Thymus (tissue), 11 donors: Measurements from ENCODE around the gene ENTHD1. TPM values are rescaled to one million over a fixed set of nuclear protein-coding genes. Genes with fewer than 3 reads are reported as not detected.

ENCODE experiments used
- DNase-seq, 9 donors: peaks; one replicate each; pipeline ENCODE4 v3.0.0-alpha.2; 2013; ENCODE audit warnings: low spot score in 9 of 9, low read depth in 6 of 9, missing footprints in 1 of 9
- H3K27ac ChIP-seq, 2 donors: one replicate each; pipeline ENCODE4 v1.5.1; 2013; ENCODE audit warnings: control low read depth in 1 of 2, low read depth in 1 of 2, low read length in 1 of 2, mild to moderate bottlenecking in 1 of 2, moderate library complexity in 1 of 2
- H3K27me3 ChIP-seq, 2 donors: one replicate each; pipeline ENCODE4 v1.5.1; 2013; ENCODE audit warnings: low read length in 1 of 2; ENCODE audit not compliant: control insufficient read depth in 2 of 2, insufficient read depth in 1 of 2
- H3K36me3 ChIP-seq, 2 donors: one replicate each; pipeline ENCODE4 v1.5.1; 2013; ENCODE audit warnings: low read length in 1 of 2, mild to moderate bottlenecking in 1 of 2, moderate library complexity in 1 of 2; ENCODE audit not compliant: control insufficient read depth in 2 of 2, insufficient read depth in 2 of 2
- H3K4me1 ChIP-seq, 2 donors: one replicate each; pipeline ENCODE4 v1.5.1; 2013; ENCODE audit warnings: low read length in 2 of 2; ENCODE audit not compliant: control insufficient read depth in 2 of 2, insufficient read depth in 2 of 2
- H3K4me3 ChIP-seq, 2 donors: one replicate each; pipeline ENCODE4 v1.5.1; 2013; ENCODE audit warnings: low read length in 2 of 2, control low read depth in 1 of 2, mild to moderate bottlenecking in 1 of 2
- H3K9me3 ChIP-seq, 2 donors: one replicate each; pipeline ENCODE4 v1.5.1; 2013; ENCODE audit warnings: low read length in 1 of 2, mild to moderate bottlenecking in 1 of 2; ENCODE audit not compliant: control insufficient read depth in 2 of 2, insufficient read depth in 1 of 2
- WGBS: extraction: QIAGEN DNeasy Blood & Tissue Kit; methylation state at CpG from one replicate; pipeline ENCODE4 v1.1.7; 2013; 5-methylcytosine and 5-hydroxymethylcytosine counted together
- polyA plus RNA-seq: library from polyadenylated mRNA; stranded (reverse); fragments of 200-250 nt; gene quantifications from one replicate; pipeline ENCODE4 v1.2.3, GENCODE V29; 2013
- total RNA-seq: library from RNA; stranded (reverse); fragments of 120-200 nt; gene quantifications from one replicate; pipeline ENCODE4 v1.2.4, GENCODE V29; 2013
- donor health status: healthy.

The ENTHD1 gene
- total and polyA plus RNA-seq, 2 donors = 0.85 to 1.2 TPM

DNA sequence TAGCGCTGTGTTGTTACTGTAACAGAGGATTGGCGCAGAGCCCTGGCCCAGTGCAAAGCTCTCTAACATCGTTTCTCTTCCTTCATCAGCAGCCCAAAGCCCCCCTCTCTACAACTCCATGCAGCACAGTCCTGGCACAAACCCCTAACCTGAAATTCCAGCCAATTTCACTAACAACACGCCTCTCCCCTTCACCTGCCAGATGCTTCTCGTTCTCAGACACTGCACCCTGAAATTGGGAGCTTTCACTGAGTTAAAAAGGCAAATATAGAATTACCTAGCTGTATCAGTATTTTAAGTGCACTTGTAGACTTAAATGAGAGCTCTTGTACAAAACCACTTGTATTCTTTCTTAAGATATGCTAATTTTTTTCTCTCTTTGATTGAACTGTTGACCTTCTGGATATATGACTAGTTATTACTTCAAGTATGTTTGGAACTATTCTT is 23.7 kb upstream of the ENTHD1 start:
- H3K4me3 ChIP-seq = no peak overlapping the region
- peaks cover 22 to 67% of the 10 kb centered on the region in 2 donors for H3K36me3 ChIP-seq
- peak overlapping the region in 1 of 2 donors; percentile 7 for H3K27ac ChIP-seq
- H3K27me3 ChIP-seq = no peaks in the 10 kb centered on the region
- peaks cover 45 to 67% of the 10 kb centered on the region in 2 donors for H3K4me1 ChIP-seq
- DNase-seq = no peak
- H3K9me3 ChIP-seq = no peaks in the 10 kb centered on the region
- WGBS = 82% methylated on average over 5 of the region's 5 CpGs

DNA sequence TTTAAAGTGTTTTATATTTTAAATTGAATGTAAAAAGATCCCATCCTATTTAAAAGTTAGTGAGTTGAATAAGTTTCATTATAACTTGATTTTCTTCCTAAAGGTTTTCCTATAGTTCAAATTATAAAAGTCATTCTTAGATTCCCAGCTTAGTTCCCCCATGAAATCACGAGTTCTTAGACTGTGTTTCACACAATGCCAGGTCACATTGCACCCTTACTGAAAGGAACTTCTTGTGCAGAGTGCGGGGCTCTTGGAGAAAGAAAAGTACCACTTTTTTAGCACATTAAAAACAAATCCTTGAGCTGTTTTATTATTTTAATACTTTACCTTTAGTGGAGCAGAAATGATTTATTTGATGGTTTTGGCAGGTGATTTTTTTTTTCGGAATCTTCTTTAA is 22.9 kb upstream of the ENTHD1 start:
- Histone ChIP-seq H3K9me3 (no peaks in the 10 kb centered on the region), H3K27me3 (no peaks in the 10 kb centered on the region), H3K4me3 (no peak overlapping the region), H3K27ac (no peak overlapping the region), H3K36me3 (peaks cover 22 to 65% of the 10 kb centered on the region in 2 donors), H3K4me1 (peaks cover 44 to 68% of the 10 kb centered on the region in 2 donors)
- DNase-seq = no peak
- 92% methylated on average over 3 of the region's 3 CpGs for WGBS

DNA sequence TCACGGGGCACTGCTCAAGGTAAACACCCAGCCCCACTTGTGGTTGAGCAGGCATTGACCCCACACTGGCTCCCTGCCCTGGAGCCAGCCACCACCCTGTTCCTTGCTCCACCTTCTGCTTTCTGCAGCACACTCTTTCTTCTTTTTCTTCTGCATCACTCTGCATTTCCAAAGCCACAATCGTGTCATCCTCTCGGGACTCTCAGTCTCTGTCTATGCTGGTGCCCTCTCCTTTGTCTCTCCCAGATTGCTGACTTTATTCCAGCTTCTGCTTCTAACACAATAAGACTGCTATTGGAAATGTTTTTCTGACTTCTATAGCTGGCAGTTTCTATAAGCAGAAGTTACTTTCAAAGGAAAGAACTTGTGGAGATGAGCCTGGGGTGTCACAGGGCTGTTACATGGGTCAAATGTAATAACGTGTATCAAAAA is 21.8 kb upstream of the ENTHD1 start:
- peaks cover 20 to 60% of the 10 kb centered on the region in 2 donors for H3K36me3 ChIP-seq
- no peaks in the 10 kb centered on the region for H3K27me3 ChIP-seq
- DNase-seq = no peak
- no peak overlapping the region for H3K4me3 ChIP-seq
- H3K4me1 ChIP-seq = peaks cover 45 to 71% of the 10 kb centered on the region in 2 donors
- H3K9me3 ChIP-seq = no peaks in the 10 kb centered on the region
- peak overlapping the region in 1 of 2 donors; percentile 55 for H3K27ac ChIP-seq
- WGBS = 41% methylated on average over 4 of the region's 4 CpGs

DNA sequence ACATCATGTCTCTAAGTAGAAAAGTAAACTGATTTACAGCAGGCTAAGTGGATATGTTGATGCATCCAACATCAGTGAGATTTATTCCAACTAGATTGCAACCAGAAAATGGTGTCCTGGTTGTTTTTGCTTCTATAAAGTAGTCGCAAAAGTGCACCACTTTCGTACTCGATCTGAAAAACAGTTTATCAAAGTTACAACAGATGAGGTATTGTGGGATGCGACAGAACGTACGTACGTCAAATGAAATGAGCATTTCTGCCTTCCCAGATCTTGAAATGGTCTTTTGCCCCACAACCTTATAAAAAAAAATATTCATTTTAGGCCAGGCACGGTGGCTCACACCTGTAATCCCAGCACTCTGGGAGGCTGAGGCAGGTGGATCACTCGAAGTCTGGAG is 21.0 kb upstream of the ENTHD1 start:
- DNase-seq = no peak
- H3K27ac ChIP-seq = no peak overlapping the region
- H3K36me3 ChIP-seq = peaks cover 20 to 59% of the 10 kb centered on the region in 2 donors
- H3K27me3 ChIP-seq = no peaks in the 10 kb centered on the region
- 95% methylated on average over 9 of the region's 9 CpGs for WGBS
- H3K4me1 ChIP-seq = peaks cover 44 to 71% of the 10 kb centered on the region in 2 donors
- H3K9me3 ChIP-seq = no peaks in the 10 kb centered on the region
- no peak overlapping the region for H3K4me3 ChIP-seq

DNA sequence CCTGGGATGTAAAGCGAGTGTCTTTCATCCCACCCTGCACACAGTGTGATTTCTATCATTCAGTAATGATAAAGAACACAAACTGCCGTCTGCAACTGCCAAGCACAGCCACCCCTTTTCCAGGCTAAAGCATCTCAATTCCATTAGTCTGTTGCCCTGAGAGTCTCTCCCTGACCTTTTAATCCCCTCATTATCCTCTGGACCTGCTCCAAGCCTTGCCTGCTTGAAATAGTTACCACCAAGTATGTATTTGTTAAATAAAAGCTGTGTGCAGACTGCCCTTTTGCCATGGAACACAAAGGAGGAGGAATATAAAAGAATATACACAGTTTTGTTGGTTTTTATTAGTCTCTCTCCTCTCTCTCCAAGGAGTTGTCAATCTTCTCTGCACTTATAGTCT is 20.3 kb upstream of the ENTHD1 start:
- H3K9me3 ChIP-seq = no peaks in the 10 kb centered on the region
- 89% methylated on average over 2 of the region's 2 CpGs for WGBS
- no peak overlapping the region for H3K4me3 ChIP-seq
- H3K36me3 ChIP-seq = peaks cover 20 to 63% of the 10 kb centered on the region in 2 donors
- no peaks in the 10 kb centered on the region for H3K27me3 ChIP-seq
- H3K4me1 ChIP-seq = peaks cover 44 to 71% of the 10 kb centered on the region in 2 donors
- no peak overlapping the region for H3K27ac ChIP-seq
- DNase-seq = no peak

DNA sequence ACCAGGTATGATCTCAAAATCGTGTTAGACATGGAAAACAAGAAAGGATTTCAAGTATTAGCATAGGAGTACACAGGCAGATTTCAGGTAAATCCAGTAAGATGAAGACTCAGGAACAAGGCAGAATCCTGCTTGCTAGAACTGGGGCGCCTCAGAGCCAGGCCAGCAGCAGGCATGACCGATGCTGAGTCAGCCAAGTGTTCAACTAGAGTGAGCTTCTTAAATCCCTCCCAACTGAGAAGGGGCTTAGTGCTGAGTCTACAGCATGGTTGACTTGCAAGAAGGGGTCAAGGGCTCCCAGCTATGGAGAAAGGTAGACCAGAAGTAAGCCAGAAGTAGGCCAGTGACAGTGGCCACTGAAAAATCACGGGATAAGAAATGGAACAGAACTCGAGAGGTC is 19.8 kb upstream of the ENTHD1 start:
- H3K4me1 ChIP-seq = peaks cover 43 to 77% of the 10 kb centered on the region in 2 donors
- H3K9me3 ChIP-seq = no peaks in the 10 kb centered on the region
- H3K4me3 ChIP-seq = no peak overlapping the region
- DNase-seq = no peak
- H3K27me3 ChIP-seq = no peaks in the 10 kb centered on the region
- 97% methylated on average over 5 of the region's 5 CpGs for WGBS
- peaks cover 23 to 64% of the 10 kb centered on the region in 2 donors for H3K36me3 ChIP-seq
- no peak overlapping the region for H3K27ac ChIP-seq

DNA sequence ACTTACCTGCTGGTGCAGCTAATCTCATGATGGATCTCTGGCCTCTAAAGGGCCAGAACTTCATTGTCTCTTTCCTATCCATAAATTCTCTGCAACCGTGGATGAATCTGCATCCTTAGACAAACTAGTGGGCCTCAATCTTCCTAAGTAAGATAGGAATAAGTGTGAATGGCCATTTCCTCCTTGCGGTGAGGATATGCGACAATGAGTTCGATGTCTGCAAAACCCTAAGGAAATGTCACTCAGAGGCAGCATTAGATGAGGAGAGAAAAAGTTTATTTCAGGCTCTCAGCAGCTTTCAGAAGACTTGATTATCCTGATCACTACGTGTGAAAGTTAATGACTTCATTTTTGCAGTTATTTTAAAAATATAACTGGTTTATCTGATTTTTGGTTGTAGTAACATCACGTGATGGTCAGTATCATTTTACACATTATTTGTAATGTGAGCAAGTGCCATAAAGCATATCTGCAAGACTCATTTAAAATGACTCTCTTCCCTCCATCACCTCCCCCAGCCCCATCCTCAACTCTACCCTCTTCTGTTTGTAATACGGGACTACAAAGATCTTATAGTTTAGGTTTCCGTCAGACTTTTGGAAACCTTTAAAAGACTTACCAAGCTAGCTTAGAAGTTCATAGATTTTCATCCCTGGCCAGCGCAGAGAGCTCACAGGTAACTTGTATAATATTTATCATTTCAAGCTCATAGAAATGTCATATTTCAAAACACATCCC is 17.5 kb upstream of the ENTHD1 start:
- H3K4me1 ChIP-seq = peaks cover 54 to 80% of the 10 kb centered on the region in 2 donors
- 66% methylated on average over 9 of the region's 9 CpGs for WGBS
- no peaks in the 10 kb centered on the region for H3K9me3 ChIP-seq
- peak overlapping the region; percentile 11 to 60 for H3K27ac ChIP-seq
- peak overlapping the region in 1 of 2 donors; percentile 2 for H3K4me3 ChIP-seq
- H3K27me3 ChIP-seq = no peaks in the 10 kb centered on the region
- H3K36me3 ChIP-seq = peaks cover 27 to 62% of the 10 kb centered on the region in 2 donors
- DNase-seq = peak in 1 of 9 donors; percentile 32

DNA sequence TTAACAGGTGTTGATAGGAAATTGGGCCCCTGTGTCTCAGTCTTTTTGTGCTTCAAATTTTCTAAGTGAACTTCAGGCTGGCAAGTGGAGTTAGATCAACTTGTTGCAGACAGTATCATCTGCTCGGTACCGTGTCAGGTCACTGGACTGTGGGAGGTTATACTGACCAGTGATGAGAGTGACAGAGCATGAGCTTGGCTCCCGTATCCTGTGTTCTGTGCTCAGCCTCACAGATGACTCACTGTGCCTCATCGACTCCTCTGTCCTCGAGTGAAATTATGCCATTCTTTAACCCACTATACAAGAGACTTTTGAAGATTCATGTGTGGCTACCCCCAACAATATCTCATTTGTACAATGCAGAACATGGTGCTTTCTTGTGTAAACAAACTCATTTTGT is 15.2 kb upstream of the ENTHD1 start:
- H3K9me3 ChIP-seq = no peaks in the 10 kb centered on the region
- no peak for DNase-seq
- no peaks in the 10 kb centered on the region for H3K27me3 ChIP-seq
- peaks cover 26 to 60% of the 10 kb centered on the region in 2 donors for H3K36me3 ChIP-seq
- WGBS = 80% methylated on average over 5 of the region's 5 CpGs
- H3K4me1 ChIP-seq = peaks cover 56 to 75% of the 10 kb centered on the region in 2 donors
- H3K4me3 ChIP-seq = no peak overlapping the region
- peak overlapping the region in 1 of 2 donors; percentile 55 for H3K27ac ChIP-seq

DNA sequence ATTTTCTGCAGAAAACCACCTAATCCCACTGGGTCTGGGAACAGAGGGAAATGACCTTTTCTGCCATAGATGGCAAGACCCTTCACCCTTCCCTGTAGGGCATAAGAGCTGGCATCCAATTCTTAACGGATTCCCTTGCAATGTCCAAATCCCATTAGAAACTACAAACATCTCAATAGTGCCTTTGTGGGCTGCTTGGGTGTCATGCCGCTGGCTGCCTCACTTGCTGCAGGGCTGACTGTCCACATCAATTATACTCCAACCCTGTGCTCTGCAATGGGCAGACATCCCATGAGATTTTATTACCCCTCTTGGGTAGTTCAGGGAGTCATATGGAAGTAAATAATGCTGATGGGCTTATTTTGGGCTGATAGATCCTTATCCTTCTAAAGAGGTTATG is 14.6 kb upstream of the ENTHD1 start:
- peak overlapping the region in 1 of 2 donors; percentile 70 for H3K27ac ChIP-seq
- peak overlapping the region in 1 of 2 donors; percentile 29 for H3K4me3 ChIP-seq
- no peaks in the 10 kb centered on the region for H3K27me3 ChIP-seq
- peaks cover 50 to 74% of the 10 kb centered on the region in 2 donors for H3K4me1 ChIP-seq
- peaks cover 26 to 54% of the 10 kb centered on the region in 2 donors for H3K36me3 ChIP-seq
- 87% methylated on average over 2 of the region's 2 CpGs for WGBS
- no peaks in the 10 kb centered on the region for H3K9me3 ChIP-seq
- no peak for DNase-seq
